ENCODE data around the gene MSMB.
"Not testable (repeated sequence)": the region's sequence is repeated elsewhere in the genome, so short reads cannot be mapped to it uniquely, and the experiment has no call there.

The MSMB gene, protein sequence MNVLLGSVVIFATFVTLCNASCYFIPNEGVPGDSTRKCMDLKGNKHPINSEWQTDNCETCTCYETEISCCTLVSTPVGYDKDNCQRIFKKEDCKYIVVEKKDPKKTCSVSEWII

DNA sequence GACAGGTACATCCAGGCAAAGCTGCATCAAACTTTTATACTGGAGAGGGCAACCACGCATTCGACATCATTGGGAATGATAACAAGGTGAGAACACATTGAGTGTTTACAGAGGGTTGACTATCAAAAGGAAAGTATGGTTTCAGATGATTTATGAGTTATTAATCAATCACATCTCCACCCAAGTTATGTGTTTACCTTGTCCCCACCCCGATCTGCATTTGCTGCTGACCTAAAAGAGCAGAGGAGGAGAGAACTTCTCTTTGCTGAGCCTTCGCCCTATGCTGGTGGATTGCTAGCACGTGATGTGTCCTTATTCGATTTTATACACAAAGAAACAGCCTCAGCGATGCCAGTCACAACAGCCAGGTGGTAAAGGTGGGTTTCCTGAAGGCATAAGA, at the start of gene MSMB:
MSMB (minus strand) TSS at position 9 of the 400 bp plus-strand sequence. CDS start 32 bp downstream, outside the sequence.
- no peak for DNase-seq

DNA sequence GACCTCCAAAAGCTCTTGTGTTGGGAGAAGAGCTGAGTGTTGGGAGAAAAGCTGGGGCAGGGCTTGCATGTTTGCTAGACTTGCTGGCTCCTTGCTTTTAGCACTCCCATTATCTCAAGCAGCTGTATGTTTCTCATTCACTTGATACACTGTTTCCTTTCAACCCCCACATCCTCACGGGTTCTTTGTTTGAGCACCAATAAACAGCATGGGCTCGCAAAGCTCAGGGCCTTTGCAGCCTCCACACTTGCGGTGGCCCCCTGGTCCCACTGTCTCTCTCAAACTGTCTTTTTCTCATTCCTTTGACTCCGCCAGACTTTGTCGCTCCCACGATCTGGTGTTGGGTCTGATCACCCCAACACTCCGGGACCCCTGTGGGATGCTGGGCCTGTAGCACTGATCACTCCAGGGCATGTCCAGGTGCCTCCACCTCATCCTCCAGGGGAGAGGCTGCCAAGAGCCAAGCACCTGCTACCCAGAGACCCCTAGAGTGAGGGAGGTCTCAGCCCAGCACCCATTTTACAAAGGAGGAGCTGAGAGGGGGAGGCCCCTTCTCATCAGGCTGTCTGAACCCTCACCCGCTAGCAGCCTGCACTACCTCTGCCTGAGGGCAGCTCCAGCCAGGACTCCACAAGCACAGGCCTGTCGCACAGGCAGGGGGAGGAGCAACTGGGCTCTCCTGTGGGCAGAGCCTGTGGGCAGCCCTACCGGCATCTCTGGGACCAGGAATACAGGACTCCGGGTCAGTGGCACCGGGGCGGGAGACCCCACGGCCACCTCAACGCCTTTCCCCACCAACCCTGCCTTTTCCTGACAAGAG, 49.1 kb upstream of the MSMB start:
- DNase-seq = no peak

DNA sequence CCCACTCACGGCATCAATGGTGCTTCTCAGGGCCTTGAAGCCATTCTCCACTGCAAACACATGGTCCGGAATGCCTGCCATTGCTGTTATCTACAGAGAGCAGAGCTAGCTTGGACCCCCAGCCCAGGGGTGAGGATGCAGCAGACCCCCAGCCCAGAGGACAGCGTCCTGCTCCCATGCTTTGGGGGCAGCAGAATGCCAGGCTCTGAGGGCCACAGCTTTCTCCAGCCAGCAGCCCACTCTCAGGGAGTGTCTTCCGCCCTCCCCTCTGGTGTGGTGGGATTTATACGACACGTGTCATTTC, 48.1 kb upstream of the MSMB start:
- no peak for DNase-seq

DNA sequence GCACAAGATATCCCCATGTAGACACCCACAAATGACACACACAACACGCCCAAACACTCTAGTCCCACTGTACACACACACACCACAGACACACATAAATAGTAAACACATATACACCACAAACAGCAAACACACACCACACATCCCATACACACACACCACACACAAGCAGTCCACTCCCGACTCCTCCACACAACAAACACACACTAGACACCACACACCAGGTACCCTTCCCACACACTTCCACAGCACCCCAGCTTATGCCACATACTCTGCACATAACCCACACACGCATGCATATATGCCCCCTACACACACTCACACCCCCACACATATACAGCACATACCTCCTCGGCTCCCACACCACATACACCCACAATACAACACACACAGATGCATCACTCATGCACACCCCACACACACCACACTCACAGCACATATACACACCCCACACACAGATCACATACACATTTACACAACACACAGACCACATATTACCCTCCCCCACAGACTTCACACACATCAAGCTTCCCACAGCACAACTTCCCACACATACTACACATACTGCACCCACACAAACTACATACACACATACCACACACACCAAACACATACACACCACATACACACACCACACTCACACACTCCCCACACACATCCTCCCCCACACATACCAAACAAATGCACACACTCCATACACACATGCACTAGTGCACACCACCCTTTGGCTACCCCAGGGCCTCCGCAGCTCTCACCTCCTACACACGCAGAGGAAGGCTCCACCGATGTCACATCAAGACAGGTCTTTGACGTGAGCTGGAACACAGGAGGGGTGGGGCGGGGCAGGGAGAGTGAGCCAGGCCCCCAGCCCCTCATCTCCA, 47.5 kb upstream of the MSMB start:
- not testable (repeated sequence) for DNase-seq

DNA sequence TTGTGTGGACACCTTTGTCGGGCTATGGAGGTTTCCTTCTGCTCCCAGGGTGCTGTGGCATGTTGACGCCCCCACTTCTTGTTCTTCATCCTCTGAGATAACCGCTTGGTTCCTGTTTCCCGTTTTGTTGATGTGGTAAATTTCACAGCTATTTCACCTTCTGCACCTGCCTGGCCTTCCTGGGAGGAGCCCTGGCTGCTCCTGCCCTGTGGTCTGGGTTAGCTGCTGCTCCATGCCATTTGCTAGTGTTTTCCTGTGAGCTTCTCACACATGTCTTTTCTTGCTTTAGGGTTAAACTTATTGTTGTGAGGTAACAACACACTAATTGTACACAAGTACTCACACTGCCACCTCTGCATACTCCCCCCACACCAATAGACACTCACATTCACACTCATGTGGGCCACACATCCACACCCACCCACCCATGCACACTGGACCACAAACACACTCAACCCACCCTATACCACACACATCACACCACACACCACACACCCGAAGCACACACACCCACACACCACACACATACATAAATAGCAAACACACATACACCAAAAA, 46.5 kb upstream of the MSMB start:
- DNase-seq = no peak

DNA sequence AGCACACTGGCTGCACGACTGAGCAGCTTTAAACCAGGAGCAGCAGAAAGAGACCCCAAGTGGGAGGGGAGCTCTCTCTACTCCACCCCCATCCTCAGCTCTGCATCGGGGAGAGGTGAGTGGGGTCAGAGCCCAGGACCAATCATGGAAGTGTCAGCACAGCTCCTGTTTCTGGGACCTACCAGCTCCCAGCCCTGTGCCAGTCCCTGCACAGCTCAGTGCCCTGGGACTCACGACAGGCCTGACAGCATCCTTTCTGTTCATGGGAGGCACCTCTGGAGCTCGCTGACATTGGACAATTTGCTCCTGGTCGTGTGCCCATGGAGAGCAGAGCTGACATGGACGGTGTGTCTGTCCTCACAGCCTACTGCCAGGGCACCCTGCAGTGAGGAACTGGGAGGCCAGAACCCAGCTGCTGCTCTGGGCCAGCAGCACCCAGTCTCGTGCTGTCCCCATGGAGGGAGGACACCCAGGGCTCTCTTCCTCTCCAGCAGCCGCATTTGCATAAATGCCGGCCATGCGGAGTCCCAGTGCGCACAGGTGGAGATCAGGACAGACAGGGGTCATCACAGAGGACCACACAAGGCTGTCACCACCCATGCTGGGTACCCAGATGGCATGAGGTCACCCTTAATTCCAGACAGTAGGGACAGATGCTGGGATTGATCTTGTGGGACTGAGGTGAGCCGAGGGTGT, 45.9 kb upstream of the MSMB start:
- DNase-seq = no peak

DNA sequence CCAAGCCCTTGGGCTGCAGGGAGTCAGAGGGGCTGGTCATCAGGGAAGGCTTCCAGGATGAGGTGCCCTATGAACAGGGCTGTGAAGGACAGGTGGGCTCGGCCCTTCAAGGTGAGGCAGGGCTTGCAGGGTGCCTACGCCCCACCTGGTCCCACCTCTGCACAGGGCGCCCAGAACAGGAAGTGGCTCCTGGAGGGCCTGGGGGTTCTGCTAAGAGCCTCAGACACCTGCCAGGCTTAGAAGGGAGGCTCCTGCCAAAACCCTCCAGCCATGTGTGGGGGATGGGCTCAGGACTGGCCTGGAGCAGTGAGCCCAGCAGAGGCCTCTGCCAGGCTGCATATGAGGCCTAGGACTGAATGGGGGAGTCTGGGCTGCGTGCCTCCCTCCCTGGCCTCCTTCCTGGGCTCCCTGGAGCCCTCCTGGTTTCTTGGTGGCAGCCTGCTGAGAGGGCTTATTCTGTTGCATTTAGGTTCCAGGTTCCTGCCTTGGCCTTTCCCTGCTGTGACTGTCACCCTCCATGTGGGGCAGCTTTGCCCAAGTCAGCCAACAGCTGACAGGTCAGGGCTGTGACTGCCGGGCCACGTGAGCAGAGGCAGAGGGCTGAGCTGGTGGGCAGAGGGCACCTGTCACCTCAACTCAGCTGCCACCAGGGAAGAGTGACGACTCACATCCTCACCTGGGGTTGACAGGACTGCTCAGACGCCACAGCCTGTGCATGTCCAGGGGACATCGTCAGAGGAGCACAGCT, 45.2 kb upstream of the MSMB start:
- no peak for DNase-seq

DNA sequence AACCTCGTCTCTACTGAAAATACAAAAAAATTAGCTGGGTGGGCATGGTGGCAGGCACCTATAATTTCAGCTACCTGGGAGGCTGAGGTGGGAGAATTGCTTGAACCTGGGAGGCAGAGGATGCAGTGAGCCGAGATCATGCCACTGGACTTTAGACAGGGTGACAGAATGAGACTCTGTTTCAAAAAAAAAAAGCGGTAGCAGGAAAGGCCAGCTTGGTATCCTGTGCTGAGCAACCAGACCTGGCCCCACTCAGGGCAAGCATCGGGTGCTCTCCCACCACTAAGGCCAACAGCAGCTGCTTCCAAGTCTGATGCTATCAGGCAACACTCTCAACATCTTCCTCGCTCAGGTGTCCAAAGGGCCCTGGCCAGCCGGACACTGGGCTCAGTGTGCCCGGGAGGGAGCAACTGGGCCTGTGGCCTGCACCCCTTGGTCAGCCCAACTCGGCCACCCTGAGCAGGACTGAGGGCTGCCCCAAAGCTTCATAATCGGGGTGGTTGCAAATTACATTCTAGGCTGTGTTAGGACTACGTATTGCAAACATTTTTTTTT, 44.3 kb upstream of the MSMB start:
- no peak for DNase-seq

DNA sequence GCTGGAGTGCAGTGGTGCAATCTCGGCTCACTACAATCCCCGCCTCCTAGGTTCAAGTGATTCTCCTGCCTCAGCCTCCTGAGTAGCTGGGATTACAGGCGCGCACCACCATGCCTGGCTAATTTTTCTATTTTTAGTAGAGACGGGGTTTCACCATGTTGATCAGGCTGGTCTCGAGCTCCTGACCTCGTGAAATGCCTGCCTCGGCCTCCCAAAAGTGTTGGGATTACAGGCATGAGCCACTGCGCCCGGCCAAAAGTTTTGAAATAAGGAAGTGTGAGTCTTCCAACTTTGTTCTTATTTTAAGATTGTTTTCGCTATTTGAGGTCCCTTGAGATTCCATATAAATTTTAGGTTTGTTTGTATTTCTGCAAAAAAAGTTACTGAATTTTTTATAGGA, 41.3 kb upstream of the MSMB start:
- not testable (repeated sequence) for DNase-seq

DNA sequence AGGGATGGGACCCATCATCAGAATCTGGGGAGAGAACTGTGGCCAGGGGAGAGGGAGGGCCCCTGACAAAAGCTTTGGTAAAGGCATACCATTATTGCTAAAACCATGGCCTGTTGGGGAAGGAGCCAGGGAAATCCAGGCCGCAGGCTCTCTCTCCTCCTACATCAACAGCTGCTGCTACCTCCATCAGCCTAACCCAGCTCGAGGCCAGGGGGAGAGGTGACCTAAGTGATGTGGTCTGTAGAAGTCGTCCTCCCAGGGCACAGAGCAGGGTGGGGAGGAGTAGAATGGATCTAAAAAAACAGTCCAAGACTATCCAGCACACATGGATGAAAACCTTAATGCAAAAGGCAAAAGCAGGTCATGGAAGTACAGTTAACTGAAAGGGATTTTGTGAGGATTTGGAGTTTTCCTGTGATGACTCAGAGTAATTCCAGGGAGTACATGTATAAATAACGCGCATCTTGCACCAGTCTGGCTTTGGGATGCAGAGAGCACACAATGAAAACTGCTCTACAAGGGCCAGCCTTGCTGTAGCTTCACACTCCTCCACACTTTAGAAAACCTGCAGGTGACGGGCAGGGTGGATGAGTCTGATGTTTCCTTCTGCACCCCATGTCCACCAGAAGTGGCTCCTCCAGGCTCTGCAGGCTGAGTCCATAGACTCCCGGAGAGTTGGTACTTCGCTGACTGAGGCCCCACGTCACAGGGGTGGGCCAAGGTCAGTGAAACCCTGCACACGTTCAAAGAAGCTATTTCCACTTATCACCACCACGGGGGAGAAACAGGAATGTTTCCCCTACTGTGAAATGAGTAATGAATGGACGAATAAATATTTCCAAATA, 38.5 kb upstream of the MSMB start:
- DNase-seq = no peak

DNA sequence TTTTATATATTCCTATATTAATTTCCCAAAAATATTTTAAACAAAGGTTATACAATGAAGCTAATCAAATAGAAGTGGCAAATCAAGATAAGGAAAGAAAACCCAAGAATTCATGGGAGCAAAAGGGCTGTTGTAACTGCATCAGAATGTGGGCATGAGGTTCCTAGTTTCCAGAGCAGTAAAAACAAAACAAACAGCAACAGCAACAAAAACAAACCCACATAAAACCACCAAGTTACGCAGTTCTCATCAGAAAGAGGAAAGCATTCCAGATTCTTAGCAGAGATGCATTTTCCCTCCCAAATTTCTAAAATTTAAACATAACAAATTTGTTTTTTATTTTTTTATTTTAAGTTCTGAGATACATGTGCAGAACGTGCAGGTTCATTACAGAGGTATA, 34.8 kb upstream of the MSMB start:
- no peak for DNase-seq

DNA sequence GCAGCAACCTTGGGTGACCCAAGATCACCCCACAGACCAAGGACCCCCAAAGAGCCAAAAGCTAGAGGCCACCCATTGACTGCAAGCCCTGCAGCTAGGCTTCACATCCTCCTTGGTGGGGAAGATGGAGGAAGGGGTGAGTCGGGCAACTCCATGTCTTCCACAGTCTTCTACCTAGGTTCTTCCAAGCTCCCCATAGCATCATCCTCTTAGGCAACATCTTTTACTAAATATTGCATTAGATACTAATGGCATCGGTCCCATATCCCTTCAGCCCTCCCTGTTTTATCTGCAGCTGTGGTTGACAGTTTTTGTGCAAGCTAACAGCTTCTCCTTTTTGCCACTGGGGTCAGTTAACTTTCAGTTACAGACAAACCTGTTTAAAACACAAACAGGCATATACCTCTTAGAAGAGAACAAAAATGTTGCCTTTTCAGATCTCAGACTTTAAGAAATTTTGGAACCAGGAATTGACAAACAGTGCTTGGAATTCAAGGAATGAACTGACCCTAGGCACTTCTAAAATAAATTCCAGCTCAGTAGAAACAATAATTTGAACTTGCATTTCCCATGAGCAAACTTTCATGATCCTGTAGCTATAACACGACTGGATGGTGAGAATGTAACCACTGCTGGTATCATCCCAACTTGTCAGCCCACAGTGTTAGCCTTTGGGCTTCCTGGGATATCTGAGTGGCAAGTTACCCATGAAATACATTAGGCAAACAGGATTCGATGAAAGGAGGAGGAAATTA, 33.9 kb upstream of the MSMB start:
- no peak for DNase-seq

DNA sequence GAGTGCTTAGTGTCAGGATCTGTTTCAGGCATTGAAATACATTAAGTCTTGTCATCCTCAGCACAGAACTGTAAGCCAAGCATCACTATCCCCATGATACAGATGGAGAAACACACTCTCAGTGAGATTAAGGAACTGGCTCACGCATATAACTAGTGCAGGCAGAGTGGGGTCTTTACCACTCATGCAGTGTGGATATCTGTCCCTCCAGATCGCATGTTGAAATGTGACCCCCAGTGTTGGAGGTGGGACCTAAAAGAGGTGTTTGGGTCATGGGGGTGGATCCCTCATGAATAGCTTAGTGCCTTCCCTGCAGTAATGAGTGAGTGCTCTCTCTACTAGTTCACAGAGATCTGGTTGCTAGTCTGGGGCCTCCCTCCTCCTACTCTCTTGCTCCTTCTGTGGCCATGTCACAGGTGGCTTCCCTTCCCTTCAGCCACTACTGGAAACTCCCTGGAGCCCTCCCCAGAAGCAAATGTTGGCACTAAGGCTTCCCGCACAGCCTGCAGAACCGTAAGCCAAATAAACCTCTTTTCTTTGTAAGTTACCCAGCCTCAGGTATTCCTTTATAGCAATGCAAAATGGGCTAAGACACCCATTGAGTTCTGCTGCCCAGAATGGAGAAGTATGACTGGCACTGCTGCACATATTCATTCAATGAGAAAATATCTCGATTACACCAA, 31.8 kb upstream of the MSMB start:
- DNase-seq = no peak

DNA sequence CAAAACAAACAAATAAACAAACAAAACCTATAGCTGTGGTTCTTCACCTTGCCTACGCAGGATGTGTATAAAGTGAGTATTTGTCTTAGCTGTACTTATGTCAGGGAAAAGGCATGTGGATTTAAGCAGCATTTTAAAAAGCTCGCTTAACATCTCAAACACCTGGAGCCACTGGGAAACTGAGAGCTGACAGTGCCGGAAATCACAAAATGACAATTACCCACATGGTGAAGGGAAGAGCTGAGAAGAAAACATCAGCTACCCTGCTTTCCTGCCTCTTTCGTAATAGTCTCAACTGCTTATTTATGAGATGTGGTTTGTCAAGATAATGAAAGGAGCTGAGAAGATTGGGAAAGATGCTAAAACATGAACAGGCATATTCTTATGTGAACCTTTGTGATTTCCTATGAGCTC, 31.1 kb upstream of the MSMB start:
- DNase-seq = no peak

DNA sequence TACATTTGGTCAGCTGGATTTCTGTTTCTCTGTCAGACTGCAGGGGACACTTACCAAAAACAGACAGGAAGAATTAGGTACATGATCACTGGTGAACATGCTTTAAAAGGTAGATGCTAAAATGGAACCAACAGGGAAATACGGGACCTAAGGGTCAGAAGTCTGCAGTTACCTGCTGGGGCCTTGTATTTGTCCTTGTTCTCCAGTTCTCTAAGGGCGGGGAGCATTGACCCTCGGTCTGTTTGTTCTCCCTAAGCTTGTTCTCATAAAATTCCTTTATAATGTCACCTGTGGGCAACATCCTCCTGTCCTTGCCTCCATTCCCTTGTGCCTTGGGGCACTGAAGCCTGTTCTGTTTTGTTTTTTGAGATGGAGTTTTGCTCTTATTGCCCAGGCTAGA, 29.8 kb upstream of the MSMB start:
- no peak for DNase-seq

DNA sequence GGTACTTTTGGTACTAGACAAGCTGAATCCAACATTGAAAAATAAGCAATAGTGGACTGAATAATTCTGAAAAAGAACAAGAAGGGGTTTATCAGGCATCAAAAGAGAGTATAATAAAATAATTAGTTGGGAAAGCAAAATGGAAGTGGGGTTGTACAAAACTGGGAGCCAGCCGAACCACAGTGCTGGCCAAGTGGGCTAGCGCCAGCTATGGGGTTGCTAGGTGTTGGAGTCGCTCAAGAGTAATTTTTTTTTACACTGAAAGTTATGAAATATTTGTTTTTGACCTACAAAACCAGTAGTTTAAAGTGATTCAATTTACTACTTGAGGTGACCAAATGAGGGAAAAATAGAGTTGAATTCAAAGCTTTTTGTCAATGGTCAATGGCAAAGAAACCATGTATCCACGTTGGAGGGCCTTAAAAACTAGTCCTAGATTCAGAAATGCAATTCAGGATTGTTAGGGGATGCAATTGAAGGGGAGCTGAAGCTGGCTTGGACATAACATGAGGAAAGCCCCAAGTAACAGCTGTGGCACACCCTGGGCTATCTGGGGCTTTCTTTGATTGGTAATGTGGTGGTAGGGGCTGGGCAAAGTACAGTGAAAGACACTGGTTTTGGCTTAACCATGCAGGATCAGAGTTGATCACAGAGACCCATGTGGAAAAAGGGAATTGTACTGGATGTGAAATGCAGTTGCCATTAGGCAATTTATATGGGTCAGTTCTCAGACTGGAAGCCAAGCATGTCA, 28.3 kb upstream of the MSMB start:
- DNase-seq = no peak

DNA sequence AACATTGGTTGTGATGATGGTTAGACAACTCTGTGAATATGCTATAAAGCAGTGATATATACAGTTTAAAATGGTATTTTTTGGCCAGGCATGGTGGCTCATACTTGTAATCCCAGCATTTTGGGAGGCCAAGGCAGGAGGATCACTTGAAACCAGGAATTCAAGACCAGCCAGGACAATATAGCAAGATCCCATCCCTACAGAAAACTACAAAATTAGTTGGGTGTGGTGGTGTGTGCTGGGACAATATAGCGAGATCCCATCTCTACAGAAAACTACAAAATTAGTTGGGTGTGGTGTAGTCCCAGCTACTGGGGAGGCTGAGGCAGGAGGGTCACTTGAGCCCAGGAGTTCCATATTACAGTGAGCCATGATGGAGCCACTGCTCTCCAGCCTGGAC, 27.5 kb upstream of the MSMB start:
- no peak for DNase-seq

DNA sequence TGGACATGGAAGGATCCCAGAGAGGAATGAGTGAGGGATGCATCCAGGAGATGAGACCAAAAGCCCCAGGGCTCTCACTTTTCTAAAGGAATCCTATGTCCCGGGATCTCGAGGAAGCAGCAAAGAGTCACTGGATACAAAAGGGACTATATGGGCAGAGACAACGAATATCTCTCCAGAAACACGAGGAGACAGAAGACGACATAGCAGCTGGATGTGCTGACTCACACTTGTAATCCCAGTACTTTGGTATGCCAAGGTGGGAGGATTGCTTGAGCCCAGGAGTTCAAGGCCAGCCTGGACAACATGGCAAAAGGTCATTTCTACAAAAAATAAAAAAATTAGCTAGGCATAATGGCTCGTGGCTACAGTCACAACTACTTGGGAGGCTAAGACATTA, 24.7 kb upstream of the MSMB start:
- no peak for DNase-seq
